Activated T-cell treated with anti-CD3 and anti-CD28 coated beads, Interleukin-2, amount 50 U/mL, for 1 hour (primary cell): ENCODE data around the gene CSH2.
"Not testable (repeated sequence)": the region's sequence is repeated elsewhere in the genome, so short reads cannot be mapped to it uniquely, and the experiment has no call there.

Source experiments
- DNase-seq: peaks from one replicate; pipeline ENCODE4 v3.0.0-alpha.2; 2020

CSH2 gene

DNA sequence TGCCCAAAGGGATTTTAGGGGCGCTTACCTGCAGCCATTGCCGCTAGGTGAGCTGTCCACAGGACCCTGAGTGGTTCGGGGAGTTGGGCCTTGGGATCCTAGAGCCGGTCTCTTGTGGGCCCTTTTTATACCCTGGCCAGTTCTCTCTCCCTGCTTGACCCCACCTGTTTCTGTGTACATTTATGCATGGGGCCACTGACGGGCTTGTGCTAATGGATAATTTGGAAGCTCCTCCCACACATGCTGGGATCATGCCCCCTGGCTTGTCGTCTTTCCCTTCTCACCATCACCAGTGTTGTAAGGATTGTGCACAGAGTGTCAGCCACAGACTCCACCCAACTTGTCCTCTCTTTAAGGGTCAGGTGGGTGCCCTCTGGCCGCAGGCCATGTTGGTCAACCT lies at the start of gene CSH2:
CSH2 (minus strand) TSS at position 101 of the 400 bp plus-strand sequence; CDS start at position 38, 63 bp downstream.
- DNase-seq, result not testable (repeated sequence)

DNA sequence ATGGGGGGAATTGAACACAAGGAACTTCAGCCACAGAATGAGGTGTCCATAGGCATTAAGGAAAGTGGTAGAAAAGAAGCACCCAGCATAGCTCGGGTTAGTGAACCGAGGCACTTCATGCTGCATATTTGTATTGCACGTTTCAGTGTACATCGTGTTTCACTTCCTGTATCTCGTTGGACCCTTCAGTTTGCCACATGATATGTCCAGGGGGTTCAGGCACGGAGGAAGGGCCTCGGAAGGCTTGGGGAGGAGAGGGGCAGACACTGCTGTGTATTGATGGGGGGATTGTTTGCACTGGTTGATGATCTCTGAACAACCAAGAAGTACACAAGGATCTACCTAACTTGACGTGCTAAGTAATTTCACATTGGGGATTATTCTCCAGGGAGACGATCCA lies 48.9 kb upstream of the CSH2 start:
- not testable (repeated sequence) for DNase-seq

GRCh38 chr17:63920779-63921178 lies 47.3 kb upstream of the CSH2 start:
- not testable (repeated sequence) for DNase-seq

- DNase-seq, result not testable (repeated sequence)
Measured at GRCh38 chr17:63920050-63920449, 46.6 kb upstream of the CSH2 start.

GRCh38 chr17:63919311-63919723 lies 45.8 kb upstream of the CSH2 start:
- DNase-seq, result peak; percentile 72

GRCh38 chr17:63918789-63919305 lies 45.4 kb upstream of the CSH2 start, which contains the start of gene GH1:
Gene GH1, minus strand, starts transcription at chr17:63918839. Its CDS starts 63 bp downstream, at chr17:63918776.
- not testable (repeated sequence) for DNase-seq

DNA sequence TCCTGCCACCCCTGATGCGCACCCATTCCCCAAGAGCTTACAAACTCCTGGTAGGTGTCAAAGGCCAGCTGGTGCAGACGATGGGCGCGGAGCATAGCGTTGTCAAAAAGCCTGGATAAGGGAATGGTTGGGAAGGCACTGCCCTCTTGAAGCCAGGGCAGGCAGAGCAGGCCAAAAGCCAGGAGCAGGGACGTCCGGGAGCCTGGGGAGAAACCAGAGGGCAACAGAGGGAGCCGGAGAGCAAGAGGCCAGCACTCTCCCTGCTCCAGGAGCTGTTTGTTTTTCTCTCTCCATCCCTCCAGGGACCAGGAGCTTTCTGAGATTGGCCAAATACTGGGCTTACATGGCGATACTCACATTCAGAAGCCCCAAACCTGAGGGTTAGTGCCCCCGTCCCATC lies 44.8 kb upstream of the CSH2 start:
- no peak for DNase-seq

- DNase-seq, result no peak
Measured at GRCh38 chr17:63917646-63918045, 44.2 kb upstream of the CSH2 start.

DNA sequence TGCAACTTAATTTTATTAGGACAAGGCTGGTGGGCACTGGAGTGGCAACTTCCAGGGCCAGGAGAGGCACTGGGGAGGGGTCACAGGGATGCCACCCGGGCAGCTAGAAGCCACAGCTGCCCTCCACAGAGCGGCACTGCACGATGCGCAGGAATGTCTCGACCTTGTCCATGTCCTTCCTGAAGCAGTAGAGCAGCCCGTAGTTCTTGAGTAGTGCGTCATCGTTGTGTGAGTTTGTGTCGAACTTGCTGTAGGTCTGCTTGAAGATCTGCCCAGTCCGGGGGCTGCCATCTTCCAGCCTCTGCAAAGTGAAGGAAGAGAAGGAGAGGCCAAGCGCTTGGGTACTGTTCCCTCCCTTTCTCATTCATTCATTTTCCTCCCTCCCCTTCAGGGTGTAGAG lies 43.7 kb upstream of the CSH2 start:
- DNase-seq, result not testable (repeated sequence)

GRCh38 chr17:63916566-63917185 lies 43.2 kb upstream of the CSH2 start:
- DNase-seq, result no peak

GRCh38 chr17:63915753-63916152 lies 42.3 kb upstream of the CSH2 start:
- not testable (repeated sequence) for DNase-seq

DNA sequence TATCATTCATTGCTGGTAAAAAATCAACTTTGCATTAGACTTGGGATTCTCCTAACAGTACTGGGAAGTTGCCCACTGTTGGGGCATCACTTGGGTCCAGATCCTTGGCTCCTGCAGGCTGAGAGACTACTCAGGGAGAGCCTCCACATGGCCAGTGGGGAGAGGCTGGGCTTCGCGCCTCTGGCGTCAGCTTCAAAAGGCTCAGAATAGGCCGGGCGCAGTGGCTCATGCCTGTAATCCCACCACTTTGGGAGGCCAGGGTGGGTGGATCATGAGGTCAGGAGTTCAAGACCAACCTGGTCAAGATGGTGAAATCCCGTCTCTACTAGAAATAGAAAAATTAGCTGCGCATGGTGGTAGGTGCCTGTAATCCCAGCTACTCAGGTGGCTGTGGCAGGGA lies 41.0 kb upstream of the CSH2 start:
- no peak for DNase-seq

GRCh38 chr17:63911657-63912100 lies 38.2 kb upstream of the CSH2 start:
- DNase-seq, result peak; percentile 67

DNA sequence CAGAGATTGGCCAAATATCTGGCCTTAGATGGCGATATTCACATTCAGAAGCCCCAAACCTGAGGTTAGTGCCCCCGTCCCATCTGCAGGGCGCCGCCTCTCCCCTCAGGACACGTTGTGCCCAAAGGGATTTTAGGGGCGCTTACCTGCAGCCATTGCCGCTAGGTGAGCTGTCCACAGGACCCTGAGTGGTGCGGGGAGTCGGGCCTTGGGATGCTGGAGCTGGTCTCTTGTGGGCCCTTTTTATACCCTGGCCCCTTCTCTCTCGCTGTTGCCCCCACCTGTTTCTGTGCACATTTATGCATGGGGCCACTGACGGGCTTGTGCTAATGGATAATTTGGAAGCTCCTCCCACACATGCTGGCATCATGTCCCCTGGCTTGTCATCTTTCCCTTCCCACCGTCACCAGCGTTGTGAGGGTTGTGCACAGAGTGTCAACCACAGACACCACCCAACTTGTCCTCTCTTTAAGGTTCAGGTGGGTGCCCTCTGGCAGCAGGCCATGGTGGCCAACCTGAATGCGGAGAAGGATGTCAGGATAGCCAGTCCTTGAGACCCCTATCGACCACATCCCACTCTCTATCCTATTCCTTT lies 37.7 kb upstream of the CSH2 start, which contains the start of gene CSHL1:
CSHL1 (minus strand) TSS at position 218 of the 595 bp plus-strand sequence; CDS start at position 156, 62 bp downstream.
- no peak for DNase-seq

DNA sequence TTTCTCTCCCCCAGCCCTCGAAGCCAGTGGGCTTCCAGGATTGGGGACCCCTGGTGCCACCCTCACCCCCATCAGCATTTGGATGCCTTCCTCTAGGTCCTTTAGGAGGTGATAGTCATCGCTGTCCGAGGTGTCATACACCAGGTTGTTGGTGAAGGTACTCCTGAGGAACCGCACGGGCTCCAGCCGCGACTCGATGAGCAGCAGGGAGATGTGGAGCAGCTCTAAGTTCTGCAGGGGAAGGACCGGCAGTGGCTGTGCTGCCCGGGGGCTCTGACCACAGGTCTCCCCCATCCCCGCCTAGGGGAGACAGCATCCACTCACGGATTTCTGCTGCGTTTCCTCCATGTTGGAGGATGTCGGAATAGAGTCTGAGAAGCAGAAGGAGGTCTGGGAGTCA lies 36.6 kb upstream of the CSH2 start:
- peak; percentile 10 for DNase-seq

DNA sequence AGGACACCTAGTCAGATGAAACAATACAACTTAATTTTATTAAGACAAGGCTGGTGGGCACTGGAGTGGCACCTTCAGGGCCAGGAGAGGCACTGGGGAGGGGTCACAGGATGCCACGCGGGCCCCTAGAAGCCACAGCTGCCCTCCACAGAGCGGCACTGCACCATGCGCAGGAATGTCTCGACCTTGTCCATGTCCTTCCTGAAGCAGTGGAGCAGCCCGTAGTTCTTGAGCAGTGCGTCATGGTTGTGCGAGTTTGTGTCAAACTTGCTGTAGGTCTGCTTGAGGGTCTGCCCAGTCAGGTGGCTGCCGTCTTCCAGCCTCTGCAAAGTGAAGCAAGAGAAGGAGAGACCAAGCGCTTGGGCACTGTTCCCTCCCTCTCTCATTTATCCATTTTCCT lies 36.1 kb upstream of the CSH2 start:
- not testable (repeated sequence) for DNase-seq

GRCh38 chr17:63907161-63907778 lies 33.8 kb upstream of the CSH2 start:
- DNase-seq, result not testable (repeated sequence)

- not testable (repeated sequence) for DNase-seq
Measured at GRCh38 chr17:63904796-63905195, 31.3 kb upstream of the CSH2 start.

- DNase-seq, result not testable (repeated sequence)
Measured at GRCh38 chr17:63903787-63904201, 30.3 kb upstream of the CSH2 start.

- DNase-seq, result not testable (repeated sequence)
Measured at GRCh38 chr17:63901971-63902370, 28.5 kb upstream of the CSH2 start.

- DNase-seq, result not testable (repeated sequence)
Measured at GRCh38 chr17:63898899-63899798, 25.7 kb upstream of the CSH2 start.
